ENCODE measurements around the gene GET4. TPM values are rescaled to one million over a fixed set of nuclear protein-coding genes. Genes with fewer than 3 reads are reported as not detected.

GET4 gene
- polyA plus RNA-seq (ENCODE audit: insufficient read length in 4 of 4): 10 to 100 TPM; 29.7 to 67.4 (median 51.2) TPM

- peak; percentile 73 to 87 (median 84) for DNase-seq (ENCODE audit: low read depth in 4 of 4, low spot score in 2 of 4)
Observed at GRCh38 chr7:876077-876971, at the start of gene GET4. Gene GET4, plus strand, starts transcription at chr7:876554. Its CDS starts 92 bp downstream, at chr7:876646.

- DNase-seq (ENCODE audit: low read depth in 4 of 4, low spot score in 2 of 4): no peak
Observed at GRCh38 chr7:828793-829561, 47.4 kb upstream of the GET4 start.

GRCh38 chr7:830069-830468 lies 46.3 kb upstream of the GET4 start:
- no peak for DNase-seq (ENCODE audit: low read depth in 4 of 4, low spot score in 2 of 4)

GRCh38 chr7:831596-832166 lies 44.7 kb upstream of the GET4 start:
- DNase-seq (ENCODE audit: low read depth in 4 of 4, low spot score in 2 of 4): peak in 2 of 4 donors; percentile 44 to 50

GRCh38 chr7:832167-832967 lies 44.0 kb upstream of the GET4 start, which contains the start of gene SUN1:
Gene SUN1, plus strand, starts transcription at chr7:832476. Its CDS starts 49 bp downstream, at chr7:832525.
- DNase-seq (ENCODE audit: low read depth in 4 of 4, low spot score in 2 of 4): peak in 1 of 4 donors; percentile 34

GRCh38 chr7:832968-833424 lies 43.4 kb upstream of the GET4 start:
- no peak for DNase-seq (ENCODE audit: low read depth in 4 of 4, low spot score in 2 of 4)

GRCh38 chr7:833601-834258 lies 42.6 kb upstream of the GET4 start:
- DNase-seq (ENCODE audit: low read depth in 4 of 4, low spot score in 2 of 4): no peak

GRCh38 chr7:834277-834676 lies 42.1 kb upstream of the GET4 start:
- no peak for DNase-seq (ENCODE audit: low read depth in 4 of 4, low spot score in 2 of 4)

GRCh38 chr7:835021-835420 lies 41.3 kb upstream of the GET4 start:
- DNase-seq (ENCODE audit: low read depth in 4 of 4, low spot score in 2 of 4): no peak

- DNase-seq (ENCODE audit: low read depth in 4 of 4, low spot score in 2 of 4): no peak
Observed at GRCh38 chr7:835485-836401, 40.6 kb upstream of the GET4 start.

GRCh38 chr7:836429-836828 lies 39.9 kb upstream of the GET4 start:
- no peak for DNase-seq (ENCODE audit: low read depth in 4 of 4, low spot score in 2 of 4)

GRCh38 chr7:837001-837400 lies 39.4 kb upstream of the GET4 start:
- DNase-seq (ENCODE audit: low read depth in 4 of 4, low spot score in 2 of 4): no peak

- no peak for DNase-seq (ENCODE audit: low read depth in 4 of 4, low spot score in 2 of 4)
Observed at GRCh38 chr7:840001-840600, 36.3 kb upstream of the GET4 start.

- DNase-seq (ENCODE audit: low read depth in 4 of 4, low spot score in 2 of 4): no peak
Observed at GRCh38 chr7:841943-842342, 34.4 kb upstream of the GET4 start.

- no peak for DNase-seq (ENCODE audit: low read depth in 4 of 4, low spot score in 2 of 4)
Observed at GRCh38 chr7:842431-843031, 33.8 kb upstream of the GET4 start.

- no peak for DNase-seq (ENCODE audit: low read depth in 4 of 4, low spot score in 2 of 4)
Observed at GRCh38 chr7:843230-843629, 33.1 kb upstream of the GET4 start.

- DNase-seq (ENCODE audit: low read depth in 4 of 4, low spot score in 2 of 4): no peak
Observed at GRCh38 chr7:844043-844442, 32.3 kb upstream of the GET4 start.

- no peak for DNase-seq (ENCODE audit: low read depth in 4 of 4, low spot score in 2 of 4)
Observed at GRCh38 chr7:844514-844913, 31.8 kb upstream of the GET4 start.
